GM18505 (cell line): ENCODE data around the gene LAD1.

ENCODE experiments used
- ATAC-seq: cut with Tn5 transposase; IDR thresholded peaks from one replicate; pipeline ENCODE4 v1.9.1; 2021; ENCODE audit not compliant: unreplicated experiment
- POLR2A ChIP-seq: IDR thresholded peaks from 4 replicates; pipeline ENCODE4 v1.6.1; 2011; ENCODE audit warnings: borderline replicate concordance; ENCODE audit not compliant: insufficient read depth, insufficient read length; ENCODE audit errors: extremely low read depth

Gene LAD1

DNA sequence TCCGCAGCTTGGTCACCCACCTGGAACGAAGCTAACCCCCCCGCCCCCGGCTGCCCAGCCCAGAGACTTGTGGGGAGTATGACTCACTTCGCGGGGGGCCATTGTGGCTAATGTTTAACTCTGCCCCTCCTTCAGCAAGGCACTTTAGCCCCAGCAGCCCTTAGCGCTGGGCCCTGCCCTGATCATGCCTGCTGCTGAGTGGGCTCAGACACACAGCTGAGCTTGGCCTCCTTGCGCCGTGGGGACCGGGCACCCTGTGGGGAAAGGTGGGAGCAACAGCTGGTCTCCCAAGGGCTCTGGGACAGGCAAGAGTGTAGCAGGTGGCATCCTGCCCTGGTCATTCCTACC, 6.3 kb upstream of the LAD1 start:
- no peak for TF ChIP-seq POLR2A
- ATAC-seq = no peak

- TF ChIP-seq POLR2A = no peak
- no peak for ATAC-seq
Observed at GRCh38 chr1:201404722-201405483, 5.8 kb upstream of the LAD1 start.

- TF ChIP-seq POLR2A = no peak
- no peak for ATAC-seq
Observed at GRCh38 chr1:201404055-201404454, 4.9 kb upstream of the LAD1 start.

DNA sequence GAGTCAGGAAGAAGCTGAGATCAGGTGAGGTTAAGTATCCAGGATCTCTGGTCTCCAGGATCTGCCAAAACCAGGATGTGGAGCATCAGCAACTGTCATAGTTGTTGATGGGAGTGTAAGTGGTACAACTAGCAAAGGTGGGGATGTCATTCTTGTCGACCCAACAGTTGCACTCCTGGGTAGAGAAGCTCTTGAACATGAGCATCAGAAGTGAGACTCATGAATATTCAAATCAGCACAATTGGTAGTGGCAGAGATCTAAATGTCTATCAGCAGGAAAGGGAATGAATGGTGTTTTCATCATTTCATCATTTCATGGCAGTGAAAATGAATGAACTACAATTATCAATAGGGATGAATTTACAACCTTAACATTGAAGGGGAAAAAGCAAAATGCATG, 4.2 kb upstream of the LAD1 start:
- ATAC-seq = no peak
- TF ChIP-seq POLR2A = no peak

GRCh38 chr1:201401700-201402099, 2.6 kb upstream of the LAD1 start:
- no peak for ATAC-seq
- TF ChIP-seq POLR2A = no peak

DNA sequence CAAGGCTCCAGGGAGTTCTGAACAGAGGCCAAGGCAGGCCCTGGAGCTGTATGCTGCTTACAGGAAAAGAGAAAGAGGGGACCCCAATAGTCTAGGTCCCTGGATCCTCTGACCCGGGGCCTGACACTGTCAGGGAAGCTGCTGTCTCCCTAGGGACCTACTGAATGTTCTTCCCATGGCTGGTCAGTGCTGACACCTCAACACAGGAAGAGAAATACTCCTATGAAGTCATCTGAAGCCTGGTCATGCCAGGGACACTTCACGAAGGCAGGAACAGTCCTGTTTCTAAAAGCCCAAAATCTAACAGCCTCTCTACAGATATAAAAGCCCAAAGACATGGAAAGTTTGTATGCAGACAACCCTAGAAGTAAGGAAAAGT, 1.7 kb upstream of the LAD1 start:
- ATAC-seq = no peak
- TF ChIP-seq POLR2A = no peak

DNA sequence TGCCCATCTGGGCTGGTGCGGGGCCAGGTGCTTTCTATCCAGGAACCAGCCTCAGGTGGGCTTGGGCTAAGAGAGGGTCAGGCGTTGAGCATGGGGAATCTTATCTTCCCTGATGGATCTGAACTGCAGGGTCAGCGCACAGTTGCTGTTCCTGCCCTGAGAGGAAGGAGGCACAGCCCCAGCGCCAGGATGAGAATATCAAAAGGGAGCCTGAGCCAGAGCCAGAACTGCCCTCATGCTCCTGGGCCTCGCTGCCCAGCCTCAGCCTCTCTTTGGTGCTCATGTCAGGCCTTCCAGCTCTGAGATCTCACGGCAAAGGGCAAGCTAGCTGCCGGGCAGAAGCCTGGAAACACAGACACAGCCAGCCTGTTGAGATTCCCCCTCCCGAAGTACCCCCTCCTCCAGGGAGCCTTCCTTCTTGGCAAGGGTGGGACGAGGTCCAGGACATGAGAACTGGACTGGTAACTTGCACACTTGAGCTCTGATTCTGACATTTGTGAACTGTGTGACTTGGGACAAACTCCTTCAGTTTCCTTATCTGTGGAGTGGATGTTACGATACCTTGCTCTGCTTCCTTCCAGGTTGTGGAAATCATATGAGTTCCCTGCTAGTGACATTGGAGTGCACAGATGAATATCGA, 1.2 kb upstream of the LAD1 start:
- ATAC-seq = no peak
- no peak for TF ChIP-seq POLR2A

DNA sequence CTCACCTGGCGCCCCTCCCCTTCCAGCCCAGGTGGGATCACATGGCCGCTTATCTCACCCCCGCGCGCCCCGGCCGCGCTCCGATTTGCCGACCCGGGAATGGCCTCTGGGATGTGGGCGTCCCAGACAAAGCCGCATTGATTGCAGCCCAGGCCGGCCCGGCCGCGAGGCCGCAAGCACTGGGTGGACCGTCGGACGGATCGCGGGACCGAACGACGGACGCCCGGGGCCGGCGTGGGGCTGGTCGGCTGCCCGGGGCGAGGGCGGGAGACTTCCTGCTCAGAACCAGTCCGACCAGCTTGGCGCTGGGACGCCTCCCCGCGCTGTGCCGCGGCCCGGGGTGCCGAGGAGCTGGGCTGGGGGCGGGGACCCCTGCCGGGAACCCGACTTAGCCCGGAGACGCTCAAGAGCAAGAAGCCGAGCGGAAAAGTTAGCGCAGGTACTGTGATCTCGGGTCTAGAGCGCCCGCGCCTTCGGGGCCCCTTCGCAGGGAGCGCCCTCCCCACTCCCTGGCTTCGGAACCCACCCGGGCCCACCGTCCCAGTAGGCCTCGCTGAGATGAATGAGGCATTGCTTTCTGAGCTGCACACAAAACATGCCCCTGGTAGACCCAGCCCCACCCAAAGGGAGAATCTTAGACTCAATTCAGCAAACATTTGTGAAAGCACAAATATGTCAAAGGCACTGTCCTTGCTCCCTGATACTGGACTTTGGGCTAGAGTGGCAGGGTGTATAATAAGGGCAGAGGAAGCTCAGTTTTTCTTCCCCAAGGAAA, 415 bp upstream of the LAD1 start:
- no peak for TF ChIP-seq POLR2A
- no peak for ATAC-seq

- TF ChIP-seq POLR2A = no peak
- no peak for ATAC-seq
Observed at GRCh38 chr1:201397675-201398074, 1.4 kb downstream of the LAD1 start.

DNA sequence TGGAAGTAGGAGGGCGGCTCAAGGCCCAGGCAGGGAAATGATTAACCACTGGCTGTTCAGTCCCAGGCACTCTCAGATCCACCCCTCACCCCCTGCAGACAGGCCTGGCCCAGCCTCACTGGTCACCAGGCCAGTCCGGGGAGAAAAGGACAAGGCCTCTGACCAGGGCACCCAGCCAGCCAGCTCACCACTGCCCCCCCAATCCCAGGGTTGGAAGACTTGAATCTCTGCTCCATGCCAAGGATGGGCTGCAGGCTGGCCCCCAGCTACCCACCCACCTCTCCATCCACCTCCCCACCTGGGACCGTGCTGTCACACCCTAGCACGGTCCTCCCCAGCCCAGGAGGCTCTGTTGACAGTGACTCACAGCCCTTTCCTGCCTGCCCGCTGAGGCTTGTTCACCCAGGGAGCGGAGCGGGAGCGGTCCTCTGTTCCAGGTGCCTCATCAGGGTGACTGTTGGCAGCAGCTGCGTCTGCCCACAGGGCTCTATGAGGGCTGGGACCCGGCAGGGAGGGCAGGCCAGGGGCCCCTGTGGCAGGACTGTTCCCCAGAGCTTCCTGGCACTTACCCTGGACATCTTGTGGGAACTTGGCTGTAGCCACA, 2.2 kb downstream of the LAD1 start:
- ATAC-seq = no peak
- no peak for TF ChIP-seq POLR2A

DNA sequence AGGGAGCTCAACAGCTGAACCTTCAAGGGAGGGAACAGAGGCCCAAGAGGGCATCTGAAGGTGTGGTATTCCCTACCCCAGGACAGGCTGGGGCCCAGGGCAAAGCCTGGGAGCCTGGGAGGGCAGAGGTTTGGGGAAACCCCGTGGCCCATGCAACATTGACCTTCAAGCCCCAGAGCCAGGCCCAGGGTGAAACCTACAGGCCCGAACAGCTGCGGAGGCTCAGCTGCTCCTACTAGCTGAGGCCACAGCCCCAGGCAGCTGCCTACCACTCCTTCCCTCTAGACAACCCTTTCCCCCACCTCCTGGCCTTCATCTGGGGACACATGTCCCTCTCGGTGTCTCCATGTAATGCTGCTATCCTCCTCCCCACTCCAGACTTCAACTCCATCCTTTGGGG, 3.2 kb downstream of the LAD1 start:
- no peak for TF ChIP-seq POLR2A
- no peak for ATAC-seq

- ATAC-seq = no peak
Observed at GRCh38 chr1:201394591-201394990, 4.5 kb downstream of the LAD1 start.

DNA sequence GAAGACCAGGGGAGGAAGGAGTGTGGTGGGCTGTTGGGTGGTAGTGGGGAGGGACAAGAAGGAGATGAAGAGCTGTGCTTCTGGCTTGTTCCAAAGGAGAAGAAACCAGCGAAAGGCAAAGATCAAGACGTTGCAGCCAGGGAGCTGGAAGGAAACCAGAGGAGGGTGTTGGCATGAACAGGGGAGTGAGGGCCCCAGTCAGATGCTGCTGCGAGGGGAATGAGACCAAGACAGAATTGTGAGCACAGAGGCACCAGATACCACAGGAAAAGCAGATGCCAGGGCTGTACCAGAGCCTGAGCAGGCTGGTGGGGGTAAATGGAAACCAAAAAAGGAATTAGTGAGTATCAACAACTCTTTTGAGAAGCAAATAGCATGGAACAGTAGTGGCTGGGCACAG, 6.0 kb downstream of the LAD1 start:
- TF ChIP-seq POLR2A = no peak
- no peak for ATAC-seq

More at GRCh38 chr1:201394591-201394990, 4.5 kb downstream of the LAD1 start:
- no peak for TF ChIP-seq POLR2A

- no peak for ATAC-seq
- TF ChIP-seq POLR2A = no peak
Observed at GRCh38 chr1:201391651-201392511, 7.2 kb downstream of the LAD1 start.

DNA sequence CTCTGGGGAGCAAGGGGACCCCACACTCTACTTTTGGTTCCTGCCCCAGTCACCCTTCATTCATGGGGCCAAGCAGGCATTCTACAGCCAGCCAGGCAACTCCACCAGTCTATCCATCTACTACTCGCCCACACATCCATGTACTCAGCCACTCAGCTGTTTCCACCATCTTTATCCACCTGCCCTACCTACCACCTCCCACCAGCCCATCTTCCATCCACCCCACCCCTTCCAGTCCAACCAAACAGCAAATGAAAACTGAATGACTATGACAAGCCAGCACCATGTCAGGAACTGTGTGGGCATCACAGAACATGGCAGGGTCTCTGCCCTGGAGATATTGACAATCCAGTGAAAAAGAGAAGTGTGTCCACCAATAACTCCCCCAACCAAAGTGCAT, 7.9 kb downstream of the LAD1 start:
- no peak for TF ChIP-seq POLR2A
- no peak for ATAC-seq
